WERI-Rb-1 (cell line): ENCODE measurements around the gene PLG.
"Not testable (repeated sequence)": the region's sequence is repeated elsewhere in the genome, so short reads cannot be mapped to it uniquely, and the experiment has no call there.

Experiments used
- DNase-seq: peaks from one replicate; pipeline ENCODE4 v3.0.0-alpha.2; 2020
- H3K27ac ChIP-seq: fragments of 250-450 bp; sonication (Bioruptor Pico); 2 replicates; pipeline ENCODE4 v1.5.1; 2020; ENCODE audit warnings: mild to moderate bottlenecking, moderate library complexity
- H3K27me3 ChIP-seq: fragments of 250-450 bp; sonication (Bioruptor Pico); 2 replicates; pipeline ENCODE4 v1.5.1; 2021; ENCODE audit warnings: mild to moderate bottlenecking, low read depth, moderate library complexity; ENCODE audit not compliant: insufficient read depth, severe bottlenecking
- H3K36me3 ChIP-seq: fragments of 250-450 bp; sonication (Bioruptor Pico); 2 replicates; pipeline ENCODE4 v1.5.1; 2020; ENCODE audit warnings: mild to moderate bottlenecking, moderate library complexity
- H3K4me3 ChIP-seq: 2 replicates; pipeline ENCODE4 v1.5.1; 2011; ENCODE audit warnings: low read depth, mild to moderate bottlenecking, control low read depth, low read length
- H3K9me3 ChIP-seq: fragments of 250-450 bp; sonication (Bioruptor Pico); 2 replicates; pipeline ENCODE4 v1.5.1; 2021; ENCODE audit warnings: mild to moderate bottlenecking, moderate library complexity; ENCODE audit not compliant: severe bottlenecking
- CTCF ChIP-seq: IDR thresholded peaks from 2 replicates; pipeline ENCODE4 v1.5.1; 2011; ENCODE audit warnings: low read depth, mild to moderate bottlenecking, control low read depth, inconsistent platforms, low read length

PLG gene

GRCh38 chr6:160701918-160702680 is at the start of gene PLG:
Gene PLG (plus strand): TSS chr6:160702244. CDS start chr6:160702305, 61 bp downstream.
- H3K27ac ChIP-seq, H3K9me3 ChIP-seq, H3K4me3 ChIP-seq, H3K27me3 ChIP-seq, DNase-seq, H3K36me3 ChIP-seq: not testable (repeated sequence)

- Histone ChIP-seq H3K4me3 (no peak overlapping the region), H3K36me3 (no peaks in the 10 kb centered on the region), H3K27ac (no peak overlapping the region), H3K9me3 (no peaks in the 10 kb centered on the region), H3K27me3 (peaks cover 35% of the 10 kb centered on the region)
- no peak for DNase-seq
- TF ChIP-seq CTCF = no peak
Measured at GRCh38 chr6:160659562-160659961, 42.5 kb upstream of the PLG start.

- H3K27ac ChIP-seq = no peak overlapping the region
- H3K9me3 ChIP-seq = no peaks in the 10 kb centered on the region
- no peak overlapping the region for H3K4me3 ChIP-seq
- H3K36me3 ChIP-seq = no peaks in the 10 kb centered on the region
- no peak for DNase-seq
- no peak for TF ChIP-seq CTCF
- peaks cover 43% of the 10 kb centered on the region for H3K27me3 ChIP-seq
Measured at GRCh38 chr6:160661216-160661615, 40.8 kb upstream of the PLG start.

GRCh38 chr6:160662429-160662828 is 39.6 kb upstream of the PLG start:
- H3K4me3 ChIP-seq = no peak overlapping the region
- no peaks in the 10 kb centered on the region for H3K36me3 ChIP-seq
- peaks cover 50% of the 10 kb centered on the region for H3K27me3 ChIP-seq
- no peak for TF ChIP-seq CTCF
- H3K9me3 ChIP-seq = no peaks in the 10 kb centered on the region
- no peak overlapping the region for H3K27ac ChIP-seq
- no peak for DNase-seq

GRCh38 chr6:160662842-160663241 is 39.2 kb upstream of the PLG start:
- H3K36me3 ChIP-seq = no peaks in the 10 kb centered on the region
- no peak for DNase-seq
- H3K27ac ChIP-seq = no peak overlapping the region
- TF ChIP-seq CTCF = no peak
- peaks cover 52% of the 10 kb centered on the region for H3K27me3 ChIP-seq
- no peaks in the 10 kb centered on the region for H3K9me3 ChIP-seq
- no peak overlapping the region for H3K4me3 ChIP-seq

- not testable (repeated sequence) for H3K27ac ChIP-seq, H3K36me3 ChIP-seq
Measured at GRCh38 chr6:160664198-160664597, 37.8 kb upstream of the PLG start, which contains the start of gene LPA. Gene LPA (minus strand): TSS chr6:160664275. CDS start chr6:160664214, 61 bp downstream.

More at GRCh38 chr6:160664198-160664597, 37.8 kb upstream of the PLG start, which contains the start of gene LPA:
- not testable (repeated sequence) for H3K4me3 ChIP-seq, H3K9me3 ChIP-seq, DNase-seq
- peaks cover 49% of the 10 kb centered on the region for H3K27me3 ChIP-seq
